Measurements from ENCODE around the gene EFNA4.

GRCh38 chr1:155032886-155033285 lies 30.7 kb upstream of the EFNA4 start:
- TF ChIP-seq ZNF384 (IDR thresholded peaks at IDR 0.05) = no peak
- no peak for TF ChIP-seq ELF4 (IDR thresholded peaks at IDR 0.05)

Data from HEK293T (cell line).